HCT116 (cell line): ENCODE results near the gene DPH1. TPM values are rescaled to one million over a fixed set of nuclear protein-coding genes. Genes with fewer than 3 reads are reported as not detected.

Experiments used
- ATAC-seq: fragments of 200-7000 bp; cut with Tn5 transposase; 2 replicates; pipeline ENCODE4 v1.9.1; 2020; ENCODE audit warnings: mild to moderate bottlenecking, moderate library complexity
- BruUV-seq: library from RNA; stranded (reverse); fragments of 400-500 nt; replicated peaks from 2 replicates; lab custom pipeline; 2021; lab: Mats Ljungman, UMichigan
- CTCF ChIA-PET: fragments of 300-600 bp; sonication (Branson Sonifier 250); formaldehyde crosslinking; loops from one replicate; lab custom pipeline; 2021; ENCODE audit warnings: antibody characterized with exemption; lab: Charles Lee
- POLR2A ChIA-PET: fragments of 300-600, 350-600 bp; sonication (Branson Sonifier 250); formaldehyde crosslinking; loops from one replicate; lab custom pipeline; 2021; ENCODE audit warnings: antibody characterized with exemption; lab: Charles Lee
- RAD21 ChIA-PET, 2 experiments: fragments of 300-600 bp; sonication (Branson Sonifier 250); formaldehyde crosslinking; loops; one replicate each; lab custom pipeline; 2023; ENCODE audit warnings: low total read pairs in 2 of 2; ENCODE audit not compliant: uncharacterized antibody in 2 of 2, unreplicated experiment in 2 of 2, low non-redundant PET in 1 of 2; lab: Charles Lee
- DNase-seq: peaks from one replicate; pipeline ENCODE4 v3.0.0-alpha.2; 2010; ENCODE audit warnings: low read depth, low spot score
- H2AFZ ChIP-seq: fragments of 200-600 bp; shearing (Covaris generic), sonication (generic); 2 replicates; pipeline ENCODE4 v1.6.1; 2017; ENCODE audit warnings: low read depth, mixed run types, mixed read lengths, antibody characterized with exemption, low read length; ENCODE audit not compliant: poor library complexity, severe bottlenecking
- H3K27ac ChIP-seq: 2 replicates; pipeline ENCODE4 v1.5.1; 2012; ENCODE audit warnings: low read depth, low read length
- H3K27me3 ChIP-seq: fragments of 200-600 bp; sonication (generic); 2 replicates; pipeline ENCODE4 v1.6.1; 2016; ENCODE audit warnings: mixed run types, low read length, mixed read lengths; ENCODE audit not compliant: insufficient read depth
- H3K36me3 ChIP-seq, 2 experiments: fragments of 200-500 bp in 1 of 2; fragments of 200-600 bp in 1 of 2; sonication (Bioruptor generic) in 1 of 2; sonication (generic) in 1 of 2; 2 replicates each; pipeline versions ENCODE4 v1.5.1 to v1.6.1; 2014 to 2016; ENCODE audit warnings: low read length in 2 of 2, inconsistent platforms in 1 of 2, mixed read lengths in 1 of 2, mixed run types in 1 of 2; ENCODE audit not compliant: insufficient read depth in 2 of 2, control insufficient read depth in 1 of 2
- H3K4me1 ChIP-seq, 2 experiments: fragments of 200-600 bp in 1 of 2; sonication (generic) in 1 of 2; 2 replicates each; pipeline versions ENCODE4 v1.5.1 to v1.6.1; 2012 to 2017; ENCODE audit warnings: low read length in 2 of 2, inconsistent platforms in 1 of 2, mild to moderate bottlenecking in 1 of 2, mixed read lengths in 1 of 2, mixed run types in 1 of 2, moderate library complexity in 1 of 2; ENCODE audit not compliant: insufficient read depth in 2 of 2, control insufficient read depth in 1 of 2
- H3K4me2 ChIP-seq: fragments of 200-600 bp; sonication (generic); 2 replicates; pipeline ENCODE4 v1.6.1; 2017; ENCODE audit warnings: mixed run types, low read length, mixed read lengths
- H3K4me3 ChIP-seq, 2 experiments: fragments of 200-600 bp in 1 of 2; sonication (generic) in 1 of 2; replicated peaks in 1 of 2; 2 replicates each; pipeline ENCODE4 v1.5.1; 2011 to 2016; ENCODE audit warnings: low read length in 2 of 2, control low read depth in 1 of 2, low read depth in 1 of 2, mild to moderate bottlenecking in 1 of 2, mixed read lengths in 1 of 2, mixed run types in 1 of 2
- H3K79me2 ChIP-seq: fragments of 200-600 bp; sonication (generic); 2 replicates; pipeline ENCODE4 v1.6.1; 2017; ENCODE audit warnings: mild to moderate bottlenecking, mixed run types, low read length, moderate library complexity, mixed read lengths; ENCODE audit not compliant: insufficient read depth
- H3K9ac ChIP-seq: fragments of 200-600 bp; sonication (generic); 2 replicates; pipeline ENCODE4 v1.6.1; 2016; ENCODE audit warnings: low read length, mixed read lengths
- H3K9me2 ChIP-seq: fragments of 200-600 bp; sonication (generic), shearing (Covaris generic); 2 replicates; pipeline ENCODE4 v1.6.1; 2017; ENCODE audit warnings: mixed run types, mild to moderate bottlenecking, moderate library complexity; ENCODE audit not compliant: insufficient read depth
- H3K9me3 ChIP-seq, 2 experiments: fragments of 200-500 bp in 1 of 2; fragments of 200-600 bp in 1 of 2; sonication (Bioruptor generic) in 1 of 2; sonication (generic) in 1 of 2; 2 replicates each; pipeline ENCODE4 v1.6.1; 2014 to 2017; ENCODE audit warnings: low read length in 2 of 2, mixed read lengths in 2 of 2, inconsistent platforms in 1 of 2, low read depth in 1 of 2, mild to moderate bottlenecking in 1 of 2, mixed run types in 1 of 2, moderate library complexity in 1 of 2; ENCODE audit not compliant: control insufficient read depth in 1 of 2, insufficient read depth in 1 of 2
- H4K20me1 ChIP-seq: fragments of 200-600 bp; sonication (generic), shearing (Covaris generic); 2 replicates; pipeline ENCODE4 v1.6.1; 2017; ENCODE audit warnings: mixed run types, mild to moderate bottlenecking, moderate library complexity; ENCODE audit not compliant: insufficient read depth
- CTCF ChIP-seq, 3 experiments: fragments of 200-600 bp in 1 of 3; sonication (generic) in 1 of 3; IDR thresholded peaks in 2 of 3; conservative IDR thresholded peaks in 1 of 3; 2 replicates each; pipeline ENCODE4 v1.5.1; 2012 to 2017; ENCODE audit warnings: low read depth in 2 of 3, low read length in 2 of 3, antibody characterized with exemption in 1 of 3, borderline replicate concordance in 1 of 3, control low read depth in 1 of 3, mild to moderate bottlenecking in 1 of 3, mixed read lengths in 1 of 3, mixed run types in 1 of 3, moderate library complexity in 1 of 3; ENCODE audit not compliant: insufficient read depth in 1 of 3
- EGR1 ChIP-seq: IDR thresholded peaks from 2 replicates; pipeline ENCODE4 v1.6.1; 2012; ENCODE audit warnings: low read depth
- EZH2 ChIP-seq: fragments of 200-600 bp; sonication (generic); IDR thresholded peaks from 2 replicates; pipeline ENCODE4 v1.6.1; 2017; ENCODE audit warnings: antibody characterized with exemption, mixed run types
- EZH2phosphoT487 ChIP-seq: fragments of 200-600 bp; IDR thresholded peaks from 2 replicates; pipeline ENCODE4 v1.6.1; 2018; ENCODE audit warnings: antibody characterized with exemption, borderline replicate concordance
- FOSL1 ChIP-seq: IDR thresholded peaks from 2 replicates; pipeline ENCODE4 v1.6.1; 2012; ENCODE audit warnings: low read depth
- POLR2A ChIP-seq: IDR thresholded peaks from 2 replicates; pipeline ENCODE4 v1.7.0; 2011; ENCODE audit warnings: borderline replicate concordance; ENCODE audit not compliant: insufficient read depth, insufficient read length; ENCODE audit errors: extremely low read depth
- POLR2AphosphoS5 ChIP-seq: IDR thresholded peaks from 2 replicates; pipeline ENCODE4 v1.6.1; 2011; ENCODE audit warnings: mild to moderate bottlenecking, low read depth, low read length, moderate library complexity
- RAD21 ChIP-seq: IDR thresholded peaks from 2 replicates; pipeline ENCODE4 v1.6.1; 2012; ENCODE audit warnings: low read depth, mild to moderate bottlenecking
- REST ChIP-seq: IDR thresholded peaks from 2 replicates; pipeline ENCODE4 v1.6.1; 2012; ENCODE audit warnings: low read depth
- SP1 ChIP-seq: IDR thresholded peaks from 2 replicates; pipeline ENCODE4 v1.6.1; 2012; ENCODE audit warnings: low read depth
- SRF ChIP-seq: IDR thresholded peaks from 2 replicates; pipeline ENCODE4 v1.6.1; 2012; ENCODE audit warnings: low read depth
- ZBTB33 ChIP-seq: IDR thresholded peaks from 2 replicates; pipeline ENCODE4 v1.6.1; 2011; ENCODE audit warnings: mild to moderate bottlenecking, low read length, moderate library complexity; ENCODE audit not compliant: insufficient replicate concordance; ENCODE audit errors: extremely low read depth
- ZFX ChIP-seq: fragments of 450-650 bp; IDR thresholded peaks from 2 replicates; pipeline ENCODE4 v1.6.1; 2017
- ZNF274 ChIP-seq: fragments of 200-500 bp; sonication (Bioruptor generic); IDR thresholded peaks from 2 replicates; pipeline ENCODE4 v1.6.1; 2014; ENCODE audit warnings: mild to moderate bottlenecking, low read depth, low read length, inconsistent platforms
- intact Hi-C: fragments of 100-400 bp; cut with micrococcal nuclease; formaldehyde crosslinking; loops from 2 replicates; pipeline ENCODE4 v1.10.0; 2022
- total RNA-seq: library from RNA; stranded (reverse); gene quantifications from one replicate; pipeline ENCODE4 v1.2.1, GENCODE V29; 2021; ENCODE audit not compliant: unreplicated experiment

Gene DPH1
- total RNA-seq, 1 experiment from 2014 or later: 47.2 TPM

- RAD21 ChIA-PET: no interaction called here
- DNase-seq: no peak
- intact Hi-C loops: no loop called here
- Histone ChIP-seq H3K9me2 (no peaks in the 10 kb centered on the region), H3K79me2 (peaks cover 20% of the 10 kb centered on the region; the same call in 1 of the 2 replicates), H3K4me1 (peaks cover 17 to 36% of the 10 kb centered on the region in 2 experiments), H2AFZ (no peak overlapping the region), H4K20me1 (no peaks in the 10 kb centered on the region), H3K9me3 (no peaks in the 10 kb centered on the region), H3K9ac (peak overlapping the region; percentile 91), H3K27me3 (no peaks in the 10 kb centered on the region), H3K27ac (peak overlapping the region; percentile 83), H3K4me2 (peak overlapping the region; percentile 93), H3K36me3 (0 out of 4 replicates have a peak, but pooled peaks cover 0 to 3% of the 10 kb centered on the region in 2 experiments), H3K4me3 (peak overlapping the region; percentile 94 to 96)
- POLR2A ChIA-PET: no interaction called here
- BruUV-seq: TSS peak; percentile 66
- ATAC-seq: no peak; the same call in 1 of the 2 replicates
- CTCF ChIA-PET: interaction anchor here (1.0 to 1.8 kb wide), 2 partner anchors 17 to 202 kb away, joined by 3 to 7 read pairs; partner anchors contain the start of gene RTN4RL1
- no peak for TF ChIP-seq CTCF (IDR thresholded peaks at IDR 0.05 in 2 of 3, conservative IDR thresholded peaks at IDR 0.05 in 1 of 3; ENCODE audit: borderline replicate concordance in 1 of 3, insufficient read depth in 1 of 3, low read depth in 2 of 3, low read length in 2 of 3)
- TF ChIP-seq SP1: no peak
- no peak for TF ChIP-seq EZH2phosphoT487
- TF ChIP-seq REST: no peak
- TF ChIP-seq ZNF274: no peak
- TF ChIP-seq POLR2A: no peak
- no peak for TF ChIP-seq POLR2AphosphoS5
- TF ChIP-seq EZH2: no peak
- TF ChIP-seq ZBTB33: no peak
- no peak for TF ChIP-seq ZFX
- no peak for TF ChIP-seq SRF
- no peak for TF ChIP-seq FOSL1
- TF ChIP-seq RAD21: no peak
- TF ChIP-seq EGR1: no peak
These were observed 13.0 kb downstream of the DPH1 start for GRCh38 chr17:2042933-2043332.
